GM19468 (cell line): Measurements from ENCODE around the gene SLC25A51.
"Not testable (repeated sequence)": the region's sequence is repeated elsewhere in the genome, so short reads cannot be mapped to it uniquely, and the experiment has no call there.

ENCODE experiments used
- ATAC-seq: cut with Tn5 transposase; IDR thresholded peaks from one replicate; pipeline ENCODE4 v1.9.1; 2021; ENCODE audit warnings: mild to moderate bottlenecking, moderate library complexity, moderate number of reproducible peaks; ENCODE audit not compliant: unreplicated experiment; ENCODE audit errors: extremely low read depth

SLC25A51 gene

DNA sequence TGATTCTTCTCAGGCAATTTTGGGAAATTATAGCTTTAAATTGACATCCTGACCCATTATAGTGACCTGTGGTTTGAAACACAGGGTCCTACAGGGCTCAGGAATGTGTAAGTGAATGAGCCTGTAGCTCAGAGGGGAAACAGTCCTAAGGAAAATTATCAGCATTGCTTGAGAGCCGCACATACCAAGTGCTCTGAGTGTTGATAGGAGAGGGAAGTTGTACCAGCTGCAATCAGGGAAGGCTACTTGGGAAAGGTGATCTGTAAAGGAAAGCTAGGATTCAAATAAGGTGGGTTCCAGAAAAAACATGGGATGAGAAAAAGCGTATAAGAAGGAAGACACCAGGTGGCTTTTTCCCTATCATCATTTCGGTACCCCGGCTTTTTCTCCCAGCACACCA, 4.4 kb upstream of the SLC25A51 start:
- no peak for ATAC-seq

GRCh38 chr9:37906312-37907239, 2.6 kb upstream of the SLC25A51 start:
- no peak for ATAC-seq

GRCh38 chr9:37905776-37906175, 1.8 kb upstream of the SLC25A51 start:
- ATAC-seq = no peak

DNA sequence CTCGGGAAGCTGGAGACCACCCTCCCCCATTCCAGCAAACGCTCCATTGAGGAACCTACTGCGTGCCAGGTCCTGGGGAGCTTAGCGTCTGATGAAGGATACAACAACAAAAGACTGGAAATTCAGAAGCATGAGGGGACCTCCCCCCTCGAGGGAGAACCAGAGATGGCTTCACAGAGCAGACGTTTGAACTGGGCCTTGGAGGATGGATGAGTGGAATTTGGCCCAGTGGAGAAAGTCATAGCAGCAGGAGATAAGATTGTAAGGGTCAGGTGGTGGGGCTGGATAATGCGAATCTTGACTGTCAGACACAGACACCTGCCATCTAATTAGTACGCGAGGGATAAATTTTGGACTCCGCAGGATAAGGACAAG, 1.2 kb upstream of the SLC25A51 start:
- no peak for ATAC-seq

DNA sequence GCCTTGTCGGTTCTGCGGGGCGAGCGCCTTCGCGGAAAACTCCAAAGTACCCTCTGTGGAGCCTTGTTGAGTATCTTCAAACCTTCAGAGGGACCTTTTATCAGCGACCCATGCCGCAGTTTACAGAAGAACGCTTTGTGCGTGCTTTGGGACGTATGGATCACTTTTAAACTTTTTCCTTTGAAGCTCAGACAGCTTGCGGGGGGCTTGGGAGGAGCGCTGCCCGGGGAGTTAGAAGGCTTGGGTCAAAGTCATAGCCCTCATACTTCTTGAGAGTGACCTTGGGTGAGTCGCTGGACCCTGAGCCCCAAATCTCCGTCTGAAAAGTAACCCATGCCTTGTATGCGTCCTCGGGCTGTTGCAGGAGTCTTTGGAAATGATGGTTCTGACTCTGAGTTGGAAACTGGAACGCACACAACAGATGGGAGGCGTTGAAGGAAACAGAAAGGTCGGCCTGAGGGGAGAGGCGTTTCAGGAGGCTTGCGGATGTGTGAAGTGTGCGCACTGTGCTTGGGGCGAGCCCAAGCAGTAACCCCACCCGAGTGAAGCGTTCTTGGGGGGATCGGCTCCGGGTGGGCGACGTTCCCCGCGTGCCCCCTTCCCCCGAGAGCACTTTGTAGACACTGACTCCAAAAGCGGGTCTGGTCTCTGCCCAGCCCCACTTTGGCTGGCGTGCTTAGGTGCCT, 661 bp upstream of the SLC25A51 start:
- no peak for ATAC-seq

GRCh38 chr9:37902796-37903646, 906 bp downstream of the SLC25A51 start:
- ATAC-seq = no peak

- no peak for ATAC-seq
Observed at GRCh38 chr9:37902131-37902530, 1.8 kb downstream of the SLC25A51 start.

- no peak for ATAC-seq
Observed at GRCh38 chr9:37899041-37899440, 4.9 kb downstream of the SLC25A51 start.

GRCh38 chr9:37897665-37898064, 6.3 kb downstream of the SLC25A51 start:
- no peak for ATAC-seq

GRCh38 chr9:37892063-37892462, 11.9 kb downstream of the SLC25A51 start:
- ATAC-seq = no peak

GRCh38 chr9:37891042-37891441, 12.9 kb downstream of the SLC25A51 start:
- ATAC-seq = not testable (repeated sequence)

DNA sequence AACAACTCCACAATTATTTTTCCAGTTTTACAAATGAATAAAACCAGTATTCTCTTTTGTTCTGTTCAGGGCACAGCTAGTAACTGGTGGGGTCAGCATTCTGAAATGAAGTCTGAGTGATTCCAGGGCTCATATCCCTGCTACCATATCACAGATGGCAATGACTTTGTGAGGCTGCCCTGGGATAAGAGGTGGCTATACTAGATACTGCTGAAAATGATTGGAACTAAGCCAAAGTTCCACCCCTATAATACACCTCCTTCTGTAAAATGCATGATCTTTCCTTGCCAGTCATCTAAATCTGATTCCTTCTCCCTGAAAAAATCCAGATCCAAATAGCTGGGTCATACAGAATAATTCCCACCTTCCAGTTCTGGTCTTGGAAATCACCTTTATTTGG, 14.4 kb downstream of the SLC25A51 start:
- no peak for ATAC-seq

- not testable (repeated sequence) for ATAC-seq
Observed at GRCh38 chr9:37887977-37888583, 15.8 kb downstream of the SLC25A51 start.

- no peak for ATAC-seq
Observed at GRCh38 chr9:37880916-37881479, 22.9 kb downstream of the SLC25A51 start.

DNA sequence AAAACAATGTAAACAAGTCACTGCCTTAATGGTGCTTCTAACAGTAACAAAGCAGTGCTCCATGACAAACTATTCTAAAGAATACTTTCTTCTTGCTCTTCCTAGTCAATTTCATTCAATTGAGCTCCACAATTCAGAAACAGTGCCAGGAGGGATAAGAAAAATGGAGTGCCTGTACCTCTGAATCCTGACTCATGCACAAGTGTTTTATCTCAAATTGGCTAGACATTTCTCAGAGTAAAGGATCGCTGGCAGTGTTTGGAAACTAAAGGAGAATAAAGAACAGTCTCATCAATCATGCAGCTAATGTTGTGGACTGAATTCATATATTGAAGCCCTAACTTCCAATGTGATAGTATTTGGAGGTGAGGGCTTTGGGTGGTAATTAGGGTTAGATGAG, 27.6 kb downstream of the SLC25A51 start:
- ATAC-seq = no peak

GRCh38 chr9:37873955-37874354, 30.0 kb downstream of the SLC25A51 start:
- ATAC-seq = no peak

DNA sequence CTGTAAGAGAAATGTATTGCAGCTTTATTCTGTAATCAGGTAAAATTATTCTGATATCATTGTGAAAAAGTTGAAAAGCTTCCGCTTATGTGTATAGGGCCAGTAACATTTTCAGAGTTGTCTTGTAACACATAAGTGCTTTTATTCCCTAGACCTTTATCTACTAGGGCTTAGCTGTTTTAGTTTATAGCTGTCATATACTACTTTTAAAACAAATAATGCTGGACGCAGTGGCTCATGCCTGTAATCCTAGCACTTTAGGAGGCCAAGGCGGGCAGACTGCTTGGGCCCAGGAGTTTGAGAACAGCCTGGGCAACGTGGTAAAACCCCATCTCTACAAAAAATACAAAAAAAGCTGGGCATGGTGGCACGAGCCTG, 33.1 kb downstream of the SLC25A51 start:
- ATAC-seq = no peak

- no peak for ATAC-seq
Observed at GRCh38 chr9:37870081-37870798, 33.7 kb downstream of the SLC25A51 start.

DNA sequence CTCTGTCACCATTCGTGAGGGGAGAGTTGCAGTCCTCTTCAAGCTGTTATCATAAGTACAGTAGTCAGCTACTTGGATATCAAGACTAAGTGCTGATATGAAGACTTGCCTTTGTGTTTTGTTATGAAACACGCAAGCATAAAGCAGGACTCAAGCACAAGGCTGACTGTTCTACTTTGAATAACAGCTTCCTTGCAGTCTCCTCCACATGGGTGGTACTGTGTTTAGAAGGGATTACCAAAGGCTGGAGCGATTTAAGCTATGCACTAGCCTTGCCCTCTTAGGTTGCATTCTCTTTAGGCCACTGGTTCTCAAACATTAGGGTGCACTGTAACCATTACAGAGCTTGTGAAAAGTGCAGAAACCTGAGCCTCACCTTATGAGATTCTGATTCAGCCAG, 41.4 kb downstream of the SLC25A51 start:
- ATAC-seq = no peak
